ENCODE measurements around the gene ZNRD2.

GRCh38 chr11:65616575-65617001 lies 46.3 kb downstream of the ZNRD2 start:
- TF ChIP-seq CTCF (IDR thresholded peaks at IDR 0.05) (no peak), POLR2A (IDR thresholded peaks at IDR 0.05) (no peak), POLR2AphosphoS5 (IDR thresholded peaks at IDR 0.05) (no peak)

Measured in upper lobe of left lung (tissue), 4 donors.